Keratinocyte (primary cell): ENCODE measurements around the gene ZNF165.

ENCODE experiments used
- EZH2 ChIP-seq: IDR thresholded peaks from one replicate; pipeline ENCODE4 v1.6.1; 2012; ENCODE audit warnings: inconsistent platforms, mild to moderate bottlenecking, low read length, moderate library complexity
- TF ChIP-seq, protein P1 (sequence below), 3 experiments: IDR thresholded peaks in 1 of 3; conservative IDR thresholded peaks in 1 of 3; optimal IDR thresholded peaks in 1 of 3; 2 replicates in 2 of 3; 3 replicates in 1 of 3; pipeline versions ENCODE3 to v1.5.1; 2011; ENCODE audit warnings: low read length in 3 of 3, mild to moderate bottlenecking in 3 of 3, moderate library complexity in 2 of 3, control low read depth in 1 of 3, inconsistent platforms in 1 of 3; ENCODE audit not compliant: insufficient read depth in 2 of 3; ENCODE audit errors: extremely low read depth in 1 of 3

DNA sequence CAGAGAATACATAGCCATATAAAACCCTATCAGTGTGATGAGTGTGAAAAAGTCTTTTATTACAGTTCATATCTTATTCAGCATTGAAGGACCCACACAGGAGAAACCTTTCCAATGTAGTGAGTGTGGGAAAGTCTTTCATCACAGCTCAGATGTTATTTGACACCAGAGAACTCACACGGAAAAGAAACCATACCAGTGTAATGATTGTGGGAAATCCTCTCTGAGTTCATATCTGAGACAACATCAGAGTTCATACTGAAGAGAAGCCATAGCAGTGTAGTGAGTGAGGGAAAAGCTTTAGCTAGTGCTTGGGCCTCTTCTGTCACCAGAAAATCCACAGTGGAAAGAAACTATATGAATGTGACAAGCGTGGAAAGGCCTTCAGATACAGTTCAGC is 35.4 kb downstream of the ZNF165 start:
- TF ChIP-seq, protein P1, sequence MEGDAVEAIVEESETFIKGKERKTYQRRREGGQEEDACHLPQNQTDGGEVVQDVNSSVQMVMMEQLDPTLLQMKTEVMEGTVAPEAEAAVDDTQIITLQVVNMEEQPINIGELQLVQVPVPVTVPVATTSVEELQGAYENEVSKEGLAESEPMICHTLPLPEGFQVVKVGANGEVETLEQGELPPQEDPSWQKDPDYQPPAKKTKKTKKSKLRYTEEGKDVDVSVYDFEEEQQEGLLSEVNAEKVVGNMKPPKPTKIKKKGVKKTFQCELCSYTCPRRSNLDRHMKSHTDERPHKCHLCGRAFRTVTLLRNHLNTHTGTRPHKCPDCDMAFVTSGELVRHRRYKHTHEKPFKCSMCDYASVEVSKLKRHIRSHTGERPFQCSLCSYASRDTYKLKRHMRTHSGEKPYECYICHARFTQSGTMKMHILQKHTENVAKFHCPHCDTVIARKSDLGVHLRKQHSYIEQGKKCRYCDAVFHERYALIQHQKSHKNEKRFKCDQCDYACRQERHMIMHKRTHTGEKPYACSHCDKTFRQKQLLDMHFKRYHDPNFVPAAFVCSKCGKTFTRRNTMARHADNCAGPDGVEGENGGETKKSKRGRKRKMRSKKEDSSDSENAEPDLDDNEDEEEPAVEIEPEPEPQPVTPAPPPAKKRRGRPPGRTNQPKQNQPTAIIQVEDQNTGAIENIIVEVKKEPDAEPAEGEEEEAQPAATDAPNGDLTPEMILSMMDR (optimal IDR thresholded peaks at IDR 0.05 in 1 of 3, IDR thresholded peaks at IDR 0.05 in 1 of 3, conservative IDR thresholded peaks at IDR 0.05 in 1 of 3; ENCODE audit: extremely low read depth in 1 of 3, insufficient read depth in 2 of 3, low read length in 3 of 3) = no peak
- TF ChIP-seq EZH2 = no peak
